Activated CD4-positive, CD25-positive, alpha-beta regulatory T cell treated with anti-CD3 and anti-CD28 coated beads, Interleukin-2, amount 50 U/mL, for 16 hours (primary cell): Measurements from ENCODE around the gene THBS1.

Source experiments
- DNase-seq: peaks from one replicate; pipeline ENCODE4 v3.0.0-alpha.2; 2020; ENCODE audit warnings: low read depth, low spot score

The THBS1 gene

GRCh38 chr15:39629371-39629770 lies 48.5 kb downstream of the THBS1 start:
- DNase-seq, result peak; percentile 10

DNA sequence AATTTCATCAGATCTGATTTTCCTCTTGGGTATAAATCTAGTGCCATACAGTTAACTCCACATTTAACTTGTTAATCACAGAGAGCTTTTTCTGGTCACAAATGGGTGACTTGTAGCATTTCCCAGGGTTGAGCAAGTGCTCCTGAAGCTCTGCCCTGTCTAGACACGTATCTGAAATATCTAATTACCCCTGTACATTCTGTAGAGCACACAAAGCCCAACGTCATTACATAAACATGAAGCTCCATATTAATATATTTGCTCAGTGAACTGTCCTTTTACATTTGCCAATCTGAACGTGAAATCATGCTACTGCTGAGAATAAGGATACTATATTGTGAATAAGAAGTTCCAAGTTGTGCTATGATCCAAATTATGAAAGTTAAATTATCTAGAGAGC lies 49.0 kb downstream of the THBS1 start:
- no peak for DNase-seq

DNA sequence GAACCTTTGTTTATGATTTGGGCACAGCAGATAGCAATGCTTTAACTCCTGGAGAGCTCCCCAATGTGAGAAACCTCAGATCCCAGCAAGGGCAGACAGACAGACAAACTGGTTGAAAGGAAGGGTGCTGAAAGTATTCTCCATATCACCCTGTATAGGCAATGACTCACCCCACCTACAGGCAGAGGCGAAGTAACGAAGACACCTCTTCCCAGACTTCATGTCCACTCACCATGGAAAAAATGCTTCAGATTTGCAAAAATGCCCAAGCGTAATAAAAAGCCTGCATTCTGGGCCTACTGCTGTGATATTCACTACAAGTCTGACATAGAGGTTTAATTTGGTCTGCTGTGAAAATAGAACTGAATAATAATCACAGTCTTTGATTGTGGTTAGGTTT lies 50.5 kb downstream of the THBS1 start:
- DNase-seq, result no peak

- DNase-seq, result no peak
Measured at GRCh38 chr15:39638041-39638440, 57.2 kb downstream of the THBS1 start.

DNA sequence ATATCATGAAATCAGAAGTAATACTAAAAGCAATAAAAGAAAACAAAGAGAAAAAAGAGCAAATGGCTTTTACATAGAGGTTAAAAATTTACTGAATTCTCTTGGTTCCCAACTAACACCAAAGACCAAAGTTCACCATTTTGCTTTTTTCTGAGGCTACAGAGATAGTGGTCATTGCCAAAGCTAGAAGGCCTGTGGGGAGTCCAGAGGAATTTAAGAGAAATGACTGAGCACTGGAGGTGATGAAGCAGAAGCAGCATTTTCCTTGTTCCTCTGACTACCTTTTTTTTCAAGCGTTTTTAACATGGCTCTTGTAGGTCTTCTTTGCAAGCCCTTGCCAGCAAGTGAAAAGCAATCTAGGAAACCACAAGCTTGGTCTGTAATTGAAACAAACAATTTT lies 58.2 kb downstream of the THBS1 start:
- no peak for DNase-seq

DNA sequence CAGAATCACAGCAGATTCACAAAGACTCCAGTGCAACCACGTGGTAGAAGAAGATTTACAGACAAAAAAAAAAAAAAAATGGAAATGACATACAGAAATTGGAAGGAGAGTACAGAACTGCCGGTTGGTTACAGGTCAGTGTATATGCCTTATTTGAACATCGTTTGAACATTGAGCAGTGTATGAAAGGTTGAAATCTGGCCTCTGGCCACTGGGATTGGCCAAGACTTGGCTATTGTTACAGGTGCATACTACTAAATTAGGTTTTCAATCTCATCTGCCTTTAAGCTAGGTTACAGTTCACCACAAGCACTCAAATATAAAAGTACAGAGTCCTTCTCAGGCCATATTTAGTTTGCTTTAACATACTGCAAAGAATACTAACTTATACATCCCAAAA lies 59.8 kb downstream of the THBS1 start:
- DNase-seq, result no peak

DNA sequence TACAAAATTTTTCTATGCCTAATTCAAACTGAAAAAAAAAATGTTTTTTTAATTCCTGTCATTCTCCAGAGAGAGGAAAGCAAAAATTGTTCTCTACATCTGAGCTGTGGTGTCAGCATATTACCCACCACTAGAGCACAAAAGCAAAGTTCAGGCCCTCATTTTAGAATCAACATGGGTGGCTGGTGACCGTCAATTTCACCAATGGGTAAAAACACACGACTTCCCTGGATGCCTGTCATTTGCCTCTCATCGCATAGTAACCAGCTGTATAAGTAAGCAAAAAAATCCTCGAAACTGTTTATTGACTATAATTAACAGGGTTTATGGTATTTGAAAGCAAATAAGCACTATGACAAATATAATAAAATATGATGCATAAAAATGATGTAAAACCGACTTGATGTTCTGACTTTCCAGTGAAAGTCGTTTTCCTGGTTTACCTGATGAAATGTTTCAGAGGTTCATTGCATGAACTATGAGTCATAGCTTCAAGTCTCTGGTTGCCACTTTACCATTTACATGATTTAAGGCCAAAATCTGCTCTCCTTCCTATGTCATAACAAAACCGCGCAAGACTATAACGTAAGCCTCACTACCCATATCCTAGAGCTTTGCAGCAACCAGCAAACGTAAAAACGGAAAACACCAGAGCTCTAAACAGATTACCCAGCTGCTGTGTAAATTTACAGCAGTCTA lies 60.5 kb downstream of the THBS1 start:
- no peak for DNase-seq

DNA sequence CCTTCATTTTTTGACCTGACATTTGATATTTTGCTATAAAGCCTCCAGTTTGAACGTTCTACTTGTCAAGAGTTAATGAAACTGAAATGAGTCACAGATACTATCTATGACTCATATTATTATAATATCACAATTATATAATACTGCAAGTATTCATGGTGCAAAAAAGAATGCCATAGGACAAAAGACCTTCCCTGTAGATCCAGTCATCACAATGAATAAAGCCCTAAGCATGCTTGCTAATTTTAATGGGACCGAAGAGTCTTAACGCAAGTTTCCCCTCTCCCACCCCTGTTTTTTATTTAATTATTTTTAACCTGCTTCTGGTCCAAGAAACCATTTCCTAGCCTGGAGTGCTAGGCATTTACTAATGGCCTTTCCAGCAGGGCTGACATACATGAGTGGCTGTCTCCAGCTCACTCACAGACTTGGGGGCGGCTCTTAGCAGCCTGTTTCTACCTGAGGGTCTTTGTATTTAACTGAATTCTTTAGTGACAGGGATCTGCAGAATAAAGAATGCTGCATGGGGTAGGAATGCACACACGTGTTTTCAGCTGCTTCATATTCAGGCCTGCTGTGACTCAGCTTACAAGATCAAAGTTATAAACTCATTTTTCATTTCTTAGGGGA lies 61.2 kb downstream of the THBS1 start:
- DNase-seq, result no peak

- DNase-seq, result no peak
Measured at GRCh38 chr15:39643727-39644126, 62.8 kb downstream of the THBS1 start.

GRCh38 chr15:39644136-39644535 lies 63.3 kb downstream of the THBS1 start:
- no peak for DNase-seq

DNA sequence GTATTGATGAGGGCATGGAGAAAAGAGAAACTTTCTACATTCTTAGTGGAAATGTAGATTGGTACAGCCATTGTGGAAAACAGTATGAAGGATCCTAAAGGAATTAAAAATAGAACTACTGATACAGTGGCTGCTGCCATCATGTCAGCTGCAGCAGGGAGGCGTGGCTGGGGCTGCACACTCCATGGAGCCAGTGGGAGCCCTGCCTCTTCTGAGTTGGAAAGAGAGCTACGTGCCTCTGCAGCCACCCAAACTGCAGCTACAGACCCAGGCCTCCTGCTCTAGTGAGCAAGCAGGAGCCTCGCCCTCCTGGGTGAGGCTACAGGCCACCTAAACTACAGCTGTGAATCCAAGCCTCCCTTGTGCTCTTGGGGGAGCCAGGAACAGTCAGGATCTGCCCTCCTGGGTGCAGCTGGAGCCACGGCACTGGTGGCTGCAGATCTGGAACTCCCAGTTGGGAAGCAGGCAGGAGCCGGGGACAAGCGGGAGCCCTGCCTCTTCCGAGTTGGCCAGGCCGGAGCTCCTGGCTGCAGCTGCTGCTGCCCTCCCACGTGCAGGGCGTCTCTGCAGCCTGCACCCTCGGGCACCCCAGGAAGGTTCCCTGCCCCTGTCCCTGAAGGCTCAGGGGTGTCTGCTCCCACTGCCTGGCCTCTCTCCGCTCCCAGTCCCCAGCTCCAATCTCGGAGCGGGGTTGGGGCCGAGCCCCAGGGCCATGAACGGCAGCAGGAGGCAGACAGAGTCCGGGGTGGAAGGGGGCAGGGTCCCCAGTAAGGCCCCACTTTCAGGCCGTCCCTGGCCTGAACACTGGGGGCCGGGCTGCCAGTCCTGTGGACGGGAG lies 64.5 kb downstream of the THBS1 start:
- DNase-seq, result no peak

DNA sequence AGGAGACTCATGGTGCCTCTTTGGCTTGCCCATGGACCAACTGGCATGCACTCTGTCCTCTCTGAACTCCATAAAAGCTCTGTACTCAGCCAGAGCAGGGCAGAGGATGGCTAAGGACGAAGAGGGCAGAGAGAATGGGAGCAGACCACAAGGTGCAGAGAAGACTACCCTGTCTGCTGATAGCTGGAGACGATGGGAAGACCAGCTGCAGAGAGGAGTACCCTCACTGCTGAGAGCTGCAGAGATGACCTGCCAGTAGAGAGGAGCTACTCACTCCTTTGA lies 65.0 kb downstream of the THBS1 start:
- DNase-seq, result no peak

- DNase-seq, result no peak
Measured at GRCh38 chr15:39646425-39646824, 65.5 kb downstream of the THBS1 start.
